ENCODE data around the gene MAD2L2.

MAD2L2 gene

GRCh38 chr1:11704691-11705475 lies 23.9 kb upstream of the MAD2L2 start:
- no peak for DNase-seq

GRCh38 chr1:11704194-11704529 lies 23.2 kb upstream of the MAD2L2 start:
- no peak for DNase-seq

- DNase-seq = no peak
These were observed 22.6 kb upstream of the MAD2L2 start for GRCh38 chr1:11703357-11704193.

GRCh38 chr1:11701981-11702803 lies 21.2 kb upstream of the MAD2L2 start:
- no peak for DNase-seq

- DNase-seq = no peak
These were observed 20.6 kb upstream of the MAD2L2 start for GRCh38 chr1:11701551-11701961.

- DNase-seq = no peak
These were observed 19.9 kb upstream of the MAD2L2 start for GRCh38 chr1:11700601-11701467.

GRCh38 chr1:11697893-11698210 lies 16.9 kb upstream of the MAD2L2 start:
- no peak for DNase-seq

- DNase-seq = no peak
These were observed 16.4 kb upstream of the MAD2L2 start for GRCh38 chr1:11697188-11697892.

GRCh38 chr1:11695861-11696260 lies 14.9 kb upstream of the MAD2L2 start:
- no peak for DNase-seq

GRCh38 chr1:11693917-11694316 lies 13.0 kb upstream of the MAD2L2 start:
- no peak for DNase-seq

GRCh38 chr1:11693024-11693590 lies 12.2 kb upstream of the MAD2L2 start:
- peak; percentile 53 for DNase-seq

- no peak for DNase-seq
These were observed 11.2 kb upstream of the MAD2L2 start for GRCh38 chr1:11691928-11692711.

- DNase-seq = peak; percentile 9
These were observed 10.5 kb upstream of the MAD2L2 start, which contains the start of gene DRAXIN for GRCh38 chr1:11691302-11691914. DRAXIN (plus strand) TSS chr1:11691710; CDS start chr1:11706259, 14,549 bp downstream.

- no peak for DNase-seq
These were observed 9.7 kb upstream of the MAD2L2 start for GRCh38 chr1:11690397-11691301.

- DNase-seq = no peak
These were observed 7.6 kb upstream of the MAD2L2 start for GRCh38 chr1:11688506-11688905.

- no peak for DNase-seq
These were observed 4.3 kb upstream of the MAD2L2 start for GRCh38 chr1:11685210-11685752.

GRCh38 chr1:11684070-11684469 lies 3.1 kb upstream of the MAD2L2 start:
- DNase-seq = no peak

GRCh38 chr1:11682799-11683198 lies 1.9 kb upstream of the MAD2L2 start:
- no peak for DNase-seq
